Mucosa of rectum (tissue), 2 donors: ENCODE measurements around the gene PPT2.

ENCODE experiments used
- H3K27ac ChIP-seq, 2 donors: one replicate each; pipeline ENCODE4 v1.7.0; 2013; ENCODE audit warnings: inconsistent platforms in 2 of 2, low read depth in 2 of 2, low read length in 2 of 2
- H3K27me3 ChIP-seq, 2 donors: one replicate each; pipeline ENCODE4 v1.7.0; 2013; ENCODE audit warnings: low read length in 2 of 2; ENCODE audit not compliant: control insufficient read depth in 2 of 2, insufficient read depth in 2 of 2
- H3K36me3 ChIP-seq, 2 donors: one replicate each; pipeline ENCODE4 v1.7.0; 2013; ENCODE audit warnings: low read length in 2 of 2; ENCODE audit not compliant: control insufficient read depth in 2 of 2, insufficient read depth in 2 of 2
- H3K4me1 ChIP-seq, 2 donors: one replicate each; pipeline ENCODE4 v1.7.0; 2013; ENCODE audit warnings: low read length in 2 of 2, mild to moderate bottlenecking in 1 of 2; ENCODE audit not compliant: control insufficient read depth in 2 of 2, insufficient read depth in 2 of 2
- H3K4me3 ChIP-seq, 2 donors: one replicate each; pipeline ENCODE4 v1.7.0; 2013; ENCODE audit warnings: low read length in 2 of 2
- H3K9ac ChIP-seq, 2 donors: one replicate each; pipeline ENCODE4 v1.7.0; 2013; ENCODE audit warnings: low read length in 2 of 2, low read depth in 1 of 2, mild to moderate bottlenecking in 1 of 2
- H3K9me3 ChIP-seq, 2 donors: one replicate each; pipeline ENCODE4 v1.7.0; 2013; ENCODE audit warnings: low read length in 2 of 2; ENCODE audit not compliant: control insufficient read depth in 2 of 2
- donor health status: healthy.
- donor health status: Normal muscosa, but diverticular disease.

PPT2 gene

DNA sequence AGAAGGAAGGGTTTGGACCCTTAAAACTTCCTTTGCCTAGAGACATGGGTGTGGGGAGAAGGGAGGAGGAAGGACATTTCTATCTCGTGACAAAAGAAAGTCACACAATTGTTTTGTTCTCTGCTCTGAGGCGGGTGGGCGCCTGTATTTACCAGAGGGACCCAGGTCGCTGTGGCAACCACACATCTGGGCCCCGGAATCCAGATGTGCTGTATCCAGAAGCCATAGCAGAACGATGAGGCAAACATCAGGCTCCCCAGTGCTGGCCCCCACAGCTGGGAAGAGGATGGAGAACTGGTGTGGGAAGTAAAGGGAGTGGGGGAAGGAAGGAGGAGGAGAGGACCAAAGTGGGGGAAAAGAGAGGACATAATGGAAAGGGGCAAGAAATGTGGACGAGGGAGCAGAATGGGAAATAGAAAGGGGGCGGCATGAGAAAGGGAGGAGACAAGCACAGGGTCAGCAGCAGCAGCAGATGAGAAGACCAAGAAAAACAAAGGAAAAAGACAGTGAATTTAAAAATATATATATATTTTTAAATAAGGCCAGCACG is 41.4 kb upstream of the PPT2 start:
- Histone ChIP-seq H3K9ac (no peak overlapping the region), H3K27ac (peak overlapping the region in 1 of 2 donors; percentile 62), H3K27me3 (peaks cover 0 to 3% of the 10 kb centered on the region in 2 donors), H3K36me3 (peaks cover 25 to 26% of the 10 kb centered on the region in 2 donors), H3K4me1 (peaks cover 13 to 27% of the 10 kb centered on the region in 2 donors), H3K9me3 (no peaks in the 10 kb centered on the region), H3K4me3 (no peak overlapping the region)

DNA sequence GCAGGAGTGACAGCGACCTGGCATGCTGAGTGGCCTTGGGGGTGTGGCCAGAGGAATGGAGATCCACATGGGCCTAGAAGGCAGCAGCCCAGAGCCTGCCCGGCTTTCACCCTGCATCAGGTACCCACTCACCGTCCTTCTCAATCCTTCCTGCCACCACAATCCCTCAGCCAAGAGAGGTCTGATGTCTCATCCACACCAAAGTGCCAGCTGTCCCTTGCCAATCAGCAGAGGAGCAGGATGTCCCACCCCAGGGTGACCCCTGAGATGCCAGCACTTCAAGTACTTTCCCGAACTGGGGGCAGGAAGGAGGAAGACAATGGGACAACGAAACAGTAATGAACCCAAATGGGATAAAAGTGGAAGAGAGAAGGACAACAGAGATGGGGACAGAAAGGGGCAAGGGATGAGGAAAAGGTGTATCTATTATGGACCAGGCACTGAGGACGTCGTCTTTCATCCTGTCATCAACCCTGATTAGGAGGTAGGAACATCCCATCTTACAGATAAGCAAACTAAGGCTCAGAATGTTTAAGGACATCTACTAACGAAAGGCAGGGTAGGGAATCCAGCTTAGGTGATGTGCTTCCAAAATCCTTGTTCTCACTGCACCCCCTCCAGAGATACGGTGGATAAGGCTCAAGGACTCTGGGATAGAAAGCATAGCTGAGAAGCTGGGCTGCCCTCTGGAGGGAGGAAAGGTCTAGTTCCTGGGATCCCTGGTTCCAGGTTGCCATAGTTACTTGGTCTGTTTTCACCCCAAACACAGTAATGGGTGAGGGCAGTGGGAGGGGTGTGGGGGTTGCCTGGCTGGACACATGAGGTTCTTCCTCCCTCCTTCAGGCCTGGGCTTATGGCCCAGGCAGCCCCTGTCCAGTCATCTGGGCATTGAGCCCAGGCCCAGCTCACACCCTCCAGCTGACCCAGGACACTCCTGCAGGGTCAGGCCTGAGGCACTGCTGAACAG is 40.3 kb upstream of the PPT2 start:
- peaks cover 28 to 36% of the 10 kb centered on the region in 2 donors for H3K36me3 ChIP-seq

DNA sequence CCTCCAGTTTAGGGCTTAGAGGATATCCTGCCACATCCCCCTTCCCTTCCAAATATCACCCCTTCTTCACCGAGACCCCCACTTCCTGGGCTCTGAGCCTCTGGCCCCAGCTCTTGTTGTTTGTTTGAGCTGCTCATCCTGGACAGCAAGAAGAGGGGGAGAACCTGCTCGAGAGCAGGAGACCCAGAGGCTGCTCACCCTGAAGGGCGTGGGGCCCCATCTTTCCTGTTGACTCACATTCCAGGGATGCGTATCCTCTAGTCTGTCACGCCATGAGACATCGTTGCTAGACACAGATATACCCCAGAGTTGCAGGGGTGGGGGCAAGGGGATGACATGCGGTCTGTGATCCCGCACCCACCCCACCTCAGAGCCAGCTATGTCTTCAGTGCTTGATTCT is 39.1 kb upstream of the PPT2 start:
- H3K4me1 ChIP-seq, result peaks cover 8 to 23% of the 10 kb centered on the region in 2 donors
- no peak overlapping the region for H3K27ac ChIP-seq

More for the DNA sequence above, 40.3 kb upstream of the PPT2 start:
- Histone ChIP-seq H3K4me3 (no peak overlapping the region), H3K27ac (peak overlapping the region; percentile 11 to 46), H3K9me3 (no peaks in the 10 kb centered on the region), H3K27me3 (peaks cover 0 to under 1% of the 10 kb centered on the region in 2 donors), H3K4me1 (peaks cover 7 to 20% of the 10 kb centered on the region in 2 donors), H3K9ac (no peak overlapping the region)

DNA sequence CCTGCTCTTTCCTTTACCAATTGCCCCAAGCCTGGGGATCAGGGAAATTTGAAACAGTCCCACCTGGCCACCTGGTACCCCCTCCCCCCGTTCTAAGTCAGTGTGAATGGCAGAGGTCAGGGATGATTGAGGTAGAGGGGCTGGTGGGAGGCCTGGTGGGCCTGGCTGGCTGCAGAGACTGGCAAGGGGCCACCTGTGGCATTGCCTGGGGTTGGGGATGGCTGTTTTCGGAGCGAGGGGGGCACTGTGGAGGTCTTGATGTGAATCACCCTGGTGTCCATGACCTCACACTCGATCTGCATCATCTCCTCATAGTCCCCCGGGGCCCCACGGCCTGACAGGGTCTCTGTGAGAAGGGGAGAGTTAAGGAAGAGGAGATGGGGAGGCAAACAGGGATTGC is 38.3 kb upstream of the PPT2 start:
- Histone ChIP-seq H3K27ac (no peak overlapping the region), H3K9ac (no peak overlapping the region), H3K36me3 (peaks cover 30 to 47% of the 10 kb centered on the region in 2 donors), H3K27me3 (no peaks in the 10 kb centered on the region), H3K4me3 (no peak overlapping the region), H3K4me1 (peaks cover 10 to 18% of the 10 kb centered on the region in 2 donors), H3K9me3 (no peaks in the 10 kb centered on the region)

More for the DNA sequence above, 39.1 kb upstream of the PPT2 start:
- H3K9ac ChIP-seq, result no peak overlapping the region
- H3K4me3 ChIP-seq, result no peak overlapping the region
- no peaks in the 10 kb centered on the region for H3K27me3 ChIP-seq
- H3K36me3 ChIP-seq, result peaks cover 28 to 43% of the 10 kb centered on the region in 2 donors
- H3K9me3 ChIP-seq, result no peaks in the 10 kb centered on the region

DNA sequence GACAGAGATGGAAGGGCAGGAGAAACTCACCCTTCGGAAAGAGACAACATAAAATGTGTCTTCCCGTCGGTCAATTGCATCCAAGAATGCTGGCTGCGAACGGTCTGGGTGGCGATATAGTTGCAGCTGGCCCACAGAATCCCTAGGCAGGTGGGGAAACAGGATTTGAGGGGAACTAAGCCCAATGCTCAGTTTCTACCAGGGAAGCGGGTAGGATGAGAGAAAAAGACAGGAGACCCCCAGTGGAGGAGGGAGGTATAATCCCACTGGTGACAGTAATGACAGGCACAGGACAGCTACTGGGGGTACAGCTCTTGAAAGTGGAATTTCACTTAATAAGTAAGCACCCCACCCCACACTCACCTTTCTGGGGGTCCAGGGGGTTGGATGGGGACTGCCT is 37.3 kb upstream of the PPT2 start:
- H3K9me3 ChIP-seq, result no peaks in the 10 kb centered on the region
- H3K4me3 ChIP-seq, result no peak overlapping the region
- H3K4me1 ChIP-seq, result peaks cover 10 to 17% of the 10 kb centered on the region in 2 donors
- H3K36me3 ChIP-seq, result peaks cover 36 to 56% of the 10 kb centered on the region in 2 donors
- H3K27ac ChIP-seq, result no peak overlapping the region
- H3K27me3 ChIP-seq, result no peaks in the 10 kb centered on the region
- no peak overlapping the region for H3K9ac ChIP-seq

DNA sequence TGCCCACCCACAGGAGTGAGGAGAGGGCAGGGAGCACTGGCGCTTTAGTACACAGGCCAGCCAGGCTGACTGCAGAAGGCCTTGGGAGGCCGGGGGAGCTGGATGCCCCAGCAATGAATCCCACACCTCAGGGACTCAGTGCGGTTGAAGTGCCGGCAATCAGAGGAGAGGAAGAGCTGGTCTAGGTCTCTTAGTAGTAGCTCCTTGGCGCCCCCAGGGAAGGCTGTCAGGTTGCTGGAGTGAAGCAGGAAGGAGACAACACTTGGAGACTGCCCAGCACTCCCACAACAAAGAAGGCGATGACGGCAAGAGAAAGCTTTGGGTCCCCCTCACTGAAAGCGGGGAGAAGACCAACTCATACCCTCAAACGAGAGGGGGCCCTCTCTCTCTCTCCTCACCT is 36.5 kb upstream of the PPT2 start:
- H3K36me3 ChIP-seq, result peaks cover 42 to 62% of the 10 kb centered on the region in 2 donors
- no peak overlapping the region for H3K9ac ChIP-seq
- peaks cover 10 to 17% of the 10 kb centered on the region in 2 donors for H3K4me1 ChIP-seq
- no peaks in the 10 kb centered on the region for H3K27me3 ChIP-seq
- no peak overlapping the region for H3K4me3 ChIP-seq
- H3K27ac ChIP-seq, result no peak overlapping the region
- no peaks in the 10 kb centered on the region for H3K9me3 ChIP-seq

DNA sequence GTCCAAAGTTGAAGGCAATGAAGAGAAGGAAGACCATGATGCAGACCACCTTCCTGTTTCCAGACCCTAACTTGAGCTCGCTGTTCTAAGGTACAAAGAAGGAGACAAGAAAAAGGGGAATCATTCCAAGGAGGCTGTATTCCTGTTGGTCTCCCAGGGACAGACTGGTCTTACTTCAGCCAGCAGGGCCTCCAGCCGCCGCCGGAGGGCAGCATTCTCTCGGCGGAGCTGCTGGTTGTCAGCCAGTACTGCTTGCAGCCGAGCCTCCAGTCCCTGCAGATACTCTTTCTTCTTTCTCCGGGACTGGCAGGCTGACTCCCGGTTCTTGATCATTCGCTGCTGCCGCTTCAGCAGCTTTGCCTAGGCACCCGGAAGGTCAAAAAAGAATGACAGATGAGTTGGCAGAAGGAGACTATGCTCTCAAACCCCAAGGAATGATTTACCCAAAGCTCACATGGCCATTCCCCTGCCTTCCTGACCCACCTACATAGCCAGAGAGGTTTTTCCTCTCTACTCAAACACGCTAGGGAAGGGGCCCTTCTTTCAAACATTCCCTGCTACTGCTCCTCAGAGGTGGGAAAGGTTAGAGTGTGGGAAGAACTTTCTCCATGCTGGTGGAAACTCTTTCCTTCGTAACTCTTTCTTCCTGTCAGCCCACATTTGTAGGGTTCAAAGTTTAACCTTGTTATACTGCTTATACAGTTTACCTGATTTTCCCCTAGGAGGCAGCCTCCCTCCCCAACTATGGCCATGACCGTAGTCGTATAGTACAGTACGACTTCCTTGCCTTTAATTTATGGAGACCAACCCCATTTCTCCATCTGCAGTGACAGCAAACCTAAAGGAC is 34.9 kb upstream of the PPT2 start:
- Histone ChIP-seq H3K9ac (peak overlapping the region in 1 of 2 donors; percentile 60), H3K9me3 (no peaks in the 10 kb centered on the region), H3K36me3 (peaks cover 46 to 65% of the 10 kb centered on the region in 2 donors), H3K4me3 (peak overlapping the region; percentile 33 to 51), H3K27me3 (no peaks in the 10 kb centered on the region), H3K4me1 (peaks cover 10 to 13% of the 10 kb centered on the region in 2 donors), H3K27ac (peak overlapping the region; percentile 67 to 76)

DNA sequence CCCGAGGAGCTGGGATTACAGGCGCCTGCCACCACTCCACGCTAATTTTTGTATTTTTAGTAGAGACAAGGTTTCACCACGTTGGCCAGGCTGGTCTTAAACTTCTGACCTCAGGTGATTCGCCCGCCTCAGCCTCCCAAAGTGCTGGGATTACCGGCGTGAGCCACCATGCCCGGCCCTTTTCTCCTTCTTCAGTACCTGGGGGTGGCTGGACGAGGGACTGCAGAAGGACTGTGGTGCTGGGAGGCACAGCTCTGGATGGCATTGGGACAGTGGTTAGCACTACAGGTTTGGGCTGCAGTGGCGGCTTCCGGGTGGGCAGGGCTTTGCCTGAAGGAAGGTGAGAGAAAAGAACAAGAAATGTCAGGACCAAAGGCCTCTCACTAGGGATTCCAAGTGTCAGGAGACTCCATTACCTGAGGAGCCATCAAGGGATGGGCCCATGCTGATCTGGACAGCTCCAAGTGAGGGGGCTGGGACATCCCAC is 33.3 kb upstream of the PPT2 start:
- H3K36me3 ChIP-seq, result peaks cover 49 to 67% of the 10 kb centered on the region in 2 donors

DNA sequence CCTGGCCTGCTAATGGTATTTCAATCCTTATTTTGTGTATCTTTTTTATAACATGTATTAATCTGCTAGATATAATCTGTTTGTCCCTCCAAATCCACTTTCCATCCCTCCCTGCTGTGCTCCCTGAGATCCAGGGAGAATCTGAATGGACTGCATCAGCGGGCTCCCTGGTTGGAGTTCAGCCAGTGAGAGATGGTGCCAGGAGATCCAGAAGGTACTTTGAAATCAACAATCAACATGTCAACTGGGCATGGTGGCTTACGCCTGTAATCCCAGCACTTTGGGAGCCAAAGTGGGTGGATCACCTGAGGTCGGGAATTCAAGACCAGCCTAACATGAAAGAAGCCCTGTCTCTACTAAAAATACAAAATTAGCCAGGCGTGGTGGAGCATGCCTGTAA is 30.3 kb upstream of the PPT2 start:
- no peaks in the 10 kb centered on the region for H3K27me3 ChIP-seq
- no peak overlapping the region for H3K9ac ChIP-seq
- H3K9me3 ChIP-seq, result no peaks in the 10 kb centered on the region
- peaks cover 41 to 46% of the 10 kb centered on the region in 2 donors for H3K36me3 ChIP-seq
- no peak overlapping the region for H3K4me3 ChIP-seq
- H3K27ac ChIP-seq, result no peak overlapping the region
- peaks cover 21 to 24% of the 10 kb centered on the region in 2 donors for H3K4me1 ChIP-seq

More for the DNA sequence above, 33.3 kb upstream of the PPT2 start:
- Histone ChIP-seq H3K27me3 (no peaks in the 10 kb centered on the region), H3K9ac (no peak overlapping the region), H3K9me3 (no peaks in the 10 kb centered on the region), H3K4me1 (peaks cover 10 to 13% of the 10 kb centered on the region in 2 donors), H3K4me3 (no peak overlapping the region), H3K27ac (no peak overlapping the region)
